Measurements from ENCODE around the gene WHAMM. TPM values are rescaled to one million over a fixed set of nuclear protein-coding genes. Genes with fewer than 3 reads are reported as not detected.

The WHAMM gene
- total RNA-seq, 2 donors from 2014 or later = 5.2 to 6.7 TPM

GRCh38 chr15:82851981-82852511 lies 42.6 kb downstream of the WHAMM start:
- Histone ChIP-seq H3K4me1 (peaks cover 0 to 13% of the 10 kb centered on the region in 2 donors), H3K9me3 (no peaks in the 10 kb centered on the region), H3K27me3 (no peaks in the 10 kb centered on the region), H3K36me3 (no peaks in the 10 kb centered on the region), H3K27ac (no peak overlapping the region), H3K4me3 (no peak overlapping the region)
- peak; percentile 16 for DNase-seq (ENCODE audit: low spot score)
- no peak for TF ChIP-seq CTCF (IDR thresholded peaks at IDR 0.05)

GRCh38 chr15:82852941-82853561 lies 43.6 kb downstream of the WHAMM start:
- Histone ChIP-seq H3K4me3 (no peak overlapping the region), H3K9me3 (no peaks in the 10 kb centered on the region), H3K27ac (no peak overlapping the region), H3K27me3 (no peaks in the 10 kb centered on the region), H3K4me1 (peaks cover 0 to 13% of the 10 kb centered on the region in 2 donors), H3K36me3 (no peaks in the 10 kb centered on the region)
- TF ChIP-seq CTCF (IDR thresholded peaks at IDR 0.05) = no peak
- DNase-seq (ENCODE audit: low spot score) = peak; percentile 34

- Histone ChIP-seq H3K9me3 (no peaks in the 10 kb centered on the region), H3K4me1 (peaks cover 0 to 6% of the 10 kb centered on the region in 2 donors), H3K27ac (no peak overlapping the region), H3K4me3 (no peak overlapping the region), H3K27me3 (no peaks in the 10 kb centered on the region), H3K36me3 (no peaks in the 10 kb centered on the region)
- DNase-seq (ENCODE audit: low spot score) = peak; percentile 16
- no peak for TF ChIP-seq CTCF (IDR thresholded peaks at IDR 0.05)
Measured at GRCh38 chr15:82854554-82854953, 45.1 kb downstream of the WHAMM start.

GRCh38 chr15:82855286-82856100 lies 46.1 kb downstream of the WHAMM start:
- H3K27ac ChIP-seq = no peak overlapping the region
- H3K9me3 ChIP-seq = no peaks in the 10 kb centered on the region
- H3K4me3 ChIP-seq = no peak overlapping the region
- H3K4me1 ChIP-seq = no peaks in the 10 kb centered on the region
- no peaks in the 10 kb centered on the region for H3K36me3 ChIP-seq
- no peaks in the 10 kb centered on the region for H3K27me3 ChIP-seq
- TF ChIP-seq CTCF (IDR thresholded peaks at IDR 0.05) = no peak
- DNase-seq (ENCODE audit: low spot score) = peak; percentile 50

- TF ChIP-seq CTCF (IDR thresholded peaks at IDR 0.05) = no peak
- peak; percentile 28 for DNase-seq (ENCODE audit: low spot score)
- H3K4me3 ChIP-seq = no peak overlapping the region
- no peaks in the 10 kb centered on the region for H3K36me3 ChIP-seq
- no peaks in the 10 kb centered on the region for H3K4me1 ChIP-seq
- no peak overlapping the region for H3K27ac ChIP-seq
- H3K9me3 ChIP-seq = no peaks in the 10 kb centered on the region
- H3K27me3 ChIP-seq = no peaks in the 10 kb centered on the region
Measured at GRCh38 chr15:82856397-82857170, 47.2 kb downstream of the WHAMM start.

All from right atrium auricular region (tissue), 2 donors.